H1 (cell line): Measurements from ENCODE around the gene KRT80. TPM values are rescaled to one million over a fixed set of nuclear protein-coding genes. Genes with fewer than 3 reads are reported as not detected.

Source experiments
- CTCF ChIA-PET: fragments of 300-600 bp; sonication (Branson Sonifier 250); formaldehyde crosslinking; loops from one replicate; lab custom pipeline; 2021; ENCODE audit not compliant: partially characterized antibody; lab: Charles Lee
- POLR2A ChIA-PET: fragments of 300-600 bp; sonication (Branson Sonifier 250); formaldehyde crosslinking; loops from one replicate; lab custom pipeline; 2021; ENCODE audit warnings: inconsistent platforms; ENCODE audit not compliant: partially characterized antibody; lab: Charles Lee
- DNase-seq, 2 experiments: peaks; one replicate each; pipeline versions ENCODE4 v3.0.0 to v3.0.0-alpha.2; 2010 to 2022; ENCODE audit warnings: low spot score in 2 of 2, low read depth in 1 of 2, mixed read lengths in 1 of 2
- FAIRE-seq: peaks from 2 replicates; lab custom pipeline; 2011; peaks lifted over from hg19 to GRCh38; lab: Jason Lieb, UNC
- H2AFZ ChIP-seq: 2 replicates; pipeline ENCODE4 v1.8.1; 2012; ENCODE audit warnings: low read length, inconsistent platforms
- H2AK5ac ChIP-seq: 2 replicates; pipeline ENCODE4 v1.6.1; 2013; ENCODE audit warnings: low read depth, low read length
- H2BK120ac ChIP-seq: replicated peaks from 2 replicates; pipeline ENCODE3; 2013; ENCODE audit warnings: low read depth, low read length, inconsistent platforms
- H2BK12ac ChIP-seq: 2 replicates; pipeline ENCODE4 v1.6.1; 2013; ENCODE audit warnings: low read depth, low read length
- H2BK15ac ChIP-seq: 2 replicates; pipeline ENCODE4 v1.6.1; 2013; ENCODE audit warnings: low read length
- H2BK20ac ChIP-seq: 2 replicates; pipeline ENCODE4 v1.6.1; 2013; ENCODE audit warnings: low read length
- H2BK5ac ChIP-seq: 2 replicates; pipeline ENCODE4 v1.6.1; 2013; ENCODE audit warnings: low read depth, low read length
- H3K14ac ChIP-seq: 2 replicates; pipeline ENCODE4 v1.6.1; 2013; ENCODE audit warnings: inconsistent platforms; ENCODE audit not compliant: insufficient read length
- H3K18ac ChIP-seq: 2 replicates; pipeline ENCODE4 v1.6.1; 2013; ENCODE audit warnings: low read length; ENCODE audit errors: extremely low read depth
- H3K23ac ChIP-seq: 2 replicates; pipeline ENCODE4 v1.6.1; 2013; ENCODE audit warnings: inconsistent platforms; ENCODE audit not compliant: insufficient read length
- H3K23me2 ChIP-seq: 2 replicates; pipeline ENCODE4 v1.6.1; 2013; ENCODE audit warnings: low read depth, low read length
- H3K27ac ChIP-seq: 2 replicates; pipeline ENCODE4 v1.6.1; 2011; ENCODE audit warnings: low read depth, low read length, inconsistent platforms
- H3K27me3 ChIP-seq, 4 experiments: replicated peaks in 1 of 4; 1 replicate in 1 of 4; 2 replicates in 3 of 4; pipeline versions ENCODE4 v1.6.1 to v1.8.1; 2011 to 2013; ENCODE audit warnings: low read length in 3 of 4, mild to moderate bottlenecking in 3 of 4, inconsistent platforms in 2 of 4, mixed read lengths in 2 of 4, moderate library complexity in 1 of 4; ENCODE audit not compliant: control insufficient read depth in 3 of 4, insufficient read depth in 3 of 4; ENCODE audit errors: extremely low read depth in 1 of 4
- H3K36me3 ChIP-seq, 4 experiments: 2 replicates each; pipeline versions ENCODE4 v1.6.1 to v1.8.1; 2011 to 2013; ENCODE audit warnings: mild to moderate bottlenecking in 4 of 4, low read length in 3 of 4, moderate library complexity in 2 of 4, control low read depth in 1 of 4, inconsistent platforms in 1 of 4; ENCODE audit not compliant: insufficient read depth in 4 of 4, control insufficient read depth in 2 of 4
- H3K4ac ChIP-seq: replicated peaks from 2 replicates; pipeline ENCODE3; 2013; ENCODE audit warnings: low read length, low read depth, mixed read lengths, inconsistent platforms; ENCODE audit not compliant: insufficient read length
- H3K4me1 ChIP-seq, 4 experiments: replicated peaks in 1 of 4; 1 replicate in 1 of 4; 2 replicates in 3 of 4; pipeline versions ENCODE4 v1.6.1 to v1.8.1; 2011 to 2013; ENCODE audit warnings: low read length in 3 of 4, inconsistent platforms in 2 of 4, mixed read lengths in 1 of 4; ENCODE audit not compliant: insufficient read depth in 4 of 4, control insufficient read depth in 3 of 4
- H3K4me2 ChIP-seq, 2 experiments: 2 replicates each; pipeline versions ENCODE4 v1.6.1 to v1.8.1; 2011 to 2013; ENCODE audit warnings: low read depth in 2 of 2, low read length in 2 of 2, control low read depth in 1 of 2, inconsistent platforms in 1 of 2, mild to moderate bottlenecking in 1 of 2; ENCODE audit not compliant: insufficient read depth in 1 of 2
- H3K4me3 ChIP-seq, 4 experiments: fragments of 200-600, 300-600 bp in 1 of 4; sonication (generic), shearing (Covaris generic), sonication (Bioruptor Twin) in 1 of 4; 2 replicates each; pipeline versions ENCODE4 v1.5.1 to v1.8.1; 2011 to 2016; ENCODE audit warnings: low read length in 4 of 4, low read depth in 3 of 4, control low read depth in 2 of 4, inconsistent platforms in 2 of 4, mild to moderate bottlenecking in 2 of 4, mixed read lengths in 1 of 4, moderate library complexity in 1 of 4; ENCODE audit not compliant: insufficient read depth in 2 of 4; ENCODE audit errors: extremely low read depth in 1 of 4
- H3K56ac ChIP-seq: replicated peaks from 2 replicates; pipeline ENCODE3; 2013; ENCODE audit warnings: low read depth, mild to moderate bottlenecking, mixed read lengths, low read length, inconsistent platforms; ENCODE audit not compliant: insufficient read length
- H3K79me1 ChIP-seq: 2 replicates; pipeline ENCODE4 v1.6.1; 2013; ENCODE audit warnings: low read depth, low read length, control low read depth
- H3K79me2 ChIP-seq, 2 experiments: 2 replicates each; pipeline versions ENCODE4 v1.6.1 to v1.8.1; 2012 to 2013; ENCODE audit warnings: low read length in 2 of 2, mild to moderate bottlenecking in 2 of 2, inconsistent platforms in 1 of 2; ENCODE audit not compliant: insufficient read depth in 2 of 2, control insufficient read depth in 1 of 2
- H3K9ac ChIP-seq, 4 experiments: replicated peaks in 1 of 4; 1 replicate in 1 of 4; 2 replicates in 3 of 4; pipeline versions ENCODE4 v1.6.1 to v1.8.1; 2011 to 2013; ENCODE audit warnings: low read depth in 3 of 4, low read length in 3 of 4, control low read depth in 2 of 4, mild to moderate bottlenecking in 2 of 4, moderate library complexity in 2 of 4, inconsistent platforms in 1 of 4; ENCODE audit errors: extremely low read depth in 1 of 4
- H3K9me3 ChIP-seq, 2 experiments: 2 replicates each; pipeline versions ENCODE4 v1.6.1 to v1.8.1; 2012 to 2013; ENCODE audit warnings: mild to moderate bottlenecking in 2 of 2, moderate library complexity in 2 of 2, control low read depth in 1 of 2, inconsistent platforms in 1 of 2, low read depth in 1 of 2, low read length in 1 of 2, mixed read lengths in 1 of 2; ENCODE audit not compliant: insufficient read depth in 2 of 2
- H4K20me1 ChIP-seq, 2 experiments: replicated peaks in 1 of 2; 2 replicates each; pipeline versions ENCODE3 to v1.8.1; 2011 to 2013; ENCODE audit warnings: inconsistent platforms in 2 of 2, low read length in 2 of 2, mild to moderate bottlenecking in 1 of 2; ENCODE audit not compliant: insufficient read depth in 2 of 2, control insufficient read depth in 1 of 2
- H4K5ac ChIP-seq: 2 replicates; pipeline ENCODE4 v1.6.1; 2013; ENCODE audit warnings: low read length, low read depth, mixed read lengths, inconsistent platforms; ENCODE audit not compliant: insufficient read length
- H4K8ac ChIP-seq: 2 replicates; pipeline ENCODE4 v1.8.0; 2013; ENCODE audit warnings: mild to moderate bottlenecking, moderate library complexity, low read length, inconsistent platforms; ENCODE audit not compliant: insufficient read depth; ENCODE audit errors: extremely low read depth
- H4K91ac ChIP-seq: replicated peaks from 2 replicates; pipeline ENCODE3; 2013; ENCODE audit warnings: low read length, mixed read lengths, inconsistent platforms; ENCODE audit not compliant: insufficient read length
- CBX8 ChIP-seq: fragments of 300-800, 300-1000 bp; sonication (generic); IDR thresholded peaks from 2 replicates; pipeline ENCODE4 v1.7.1; 2016; ENCODE audit warnings: low read depth, low read length, borderline replicate concordance
- CEBPB ChIP-seq: IDR thresholded peaks from 2 replicates; pipeline ENCODE4 v1.6.1; 2012; ENCODE audit warnings: low read depth, low read length
- EGR1 ChIP-seq: IDR thresholded peaks from 2 replicates; pipeline ENCODE4 v1.6.1; 2011; ENCODE audit warnings: low read depth, low read length, borderline replicate concordance
- GABPA ChIP-seq: IDR thresholded peaks from 2 replicates; pipeline ENCODE4 v1.6.1; 2011; ENCODE audit warnings: mild to moderate bottlenecking, low read length, moderate library complexity, borderline replicate concordance; ENCODE audit not compliant: insufficient read depth
- GTF2F1 ChIP-seq: IDR thresholded peaks from 2 replicates; pipeline ENCODE4 v1.6.1; 2012; ENCODE audit warnings: low read depth, low read length, improper control_type of control experiment, borderline replicate concordance
- JUN ChIP-seq: IDR thresholded peaks from 2 replicates; pipeline ENCODE4 v1.6.1; 2011; ENCODE audit warnings: low read depth, mild to moderate bottlenecking, improper control_type of control experiment, low read length
- JUND ChIP-seq: IDR thresholded peaks from 2 replicates; pipeline ENCODE4 v1.6.1; 2011; ENCODE audit warnings: mild to moderate bottlenecking, improper control_type of control experiment, low read length
- POLR2A ChIP-seq, 2 experiments: IDR thresholded peaks; 1 replicate in 1 of 2; 2 replicates in 1 of 2; pipeline ENCODE4 v1.6.1; 2011; ENCODE audit warnings: low read depth in 2 of 2, low read length in 2 of 2, mild to moderate bottlenecking in 2 of 2; ENCODE audit errors: control extremely low read depth in 1 of 2
- RAD21 ChIP-seq, 2 experiments: IDR thresholded peaks in 1 of 2; conservative IDR thresholded peaks in 1 of 2; 2 replicates each; pipeline ENCODE4 v1.6.1; 2011; ENCODE audit warnings: low read depth in 2 of 2, low read length in 2 of 2, improper control_type of control experiment in 1 of 2, inconsistent platforms in 1 of 2, mild to moderate bottlenecking in 1 of 2, moderate library complexity in 1 of 2
- RBBP5 ChIP-seq: IDR thresholded peaks from 2 replicates; pipeline ENCODE4 v1.7.1; 2012; ENCODE audit warnings: low read depth, mild to moderate bottlenecking, inconsistent platforms, low read length, moderate library complexity, borderline replicate concordance
- SAP30 ChIP-seq: fragments of 300-600 bp; sonication (generic); IDR thresholded peaks from 2 replicates; pipeline ENCODE4 v1.7.1; 2012; ENCODE audit warnings: low read length, moderate library complexity, mild to moderate bottlenecking, inconsistent platforms; ENCODE audit not compliant: insufficient read depth, insufficient replicate concordance
- SIRT6 ChIP-seq: IDR thresholded peaks from one replicate; pipeline ENCODE4 v1.7.1; 2012; ENCODE audit warnings: low read length, inconsistent platforms
- TAF1 ChIP-seq: IDR thresholded peaks from 2 replicates; pipeline ENCODE4 v1.6.1; 2011; ENCODE audit warnings: mild to moderate bottlenecking, low read depth, low read length
- TCF12 ChIP-seq: IDR thresholded peaks from 2 replicates; pipeline ENCODE4 v1.6.1; 2011; ENCODE audit warnings: low read depth, mild to moderate bottlenecking, low read length
- WGBS, 2 experiments: shearing (Covaris generic) in 1 of 2; methylation state at CpG; one replicate each; pipeline versions ENCODE4 v1.1.6 to v1.1.7; 2013 to 2015; ENCODE audit warnings: low lambda C conversion rate in 2 of 2, mixed read lengths in 2 of 2, inconsistent platforms in 1 of 2, low coverage in 1 of 2, missing lambda C conversion rate in 1 of 2; ENCODE audit not compliant: insufficient replicate concordance in 2 of 2, insufficient coverage in 1 of 2, insufficient read length in 1 of 2; ENCODE audit errors: extremely low coverage in 1 of 2, missing lambda C conversion rate in 1 of 2; 5-methylcytosine and 5-hydroxymethylcytosine counted together
- polyA plus RNA-seq, 7 experiments: library from polyadenylated mRNA; depleted of rRNA in 3 of 7; stranded (reverse) in 5 of 7; unstranded in 2 of 7; fragments of >200 nt in 5 of 7; fragments of 200-250 nt in 2 of 7; gene quantifications; 1 replicate in 5 of 7; 2 replicates in 1 of 7; 4 replicates in 1 of 7; pipeline versions ENCODE4 v1.2.1 to v1.2.3, GENCODE V29; 2011 to 2013; ENCODE audit warnings: missing spikeins in 2 of 7, mixed read lengths in 2 of 7
- total RNA-seq: library from RNA; stranded (reverse); fragmentation: NEBNext Ultra II Directional; extraction: Animal tissue kit (Norgen Biotek cat#: 25700); gene quantifications from 2 replicates; pipeline ENCODE4 v1.2.1, GENCODE V29; 2021

Gene KRT80
- total and polyA plus RNA-seq, 2 of the 8 experiments (the other 6 are each of a cell fraction or from before 2014, with no cell fraction given), result 0.05 TPM; not detected in 1

DNA sequence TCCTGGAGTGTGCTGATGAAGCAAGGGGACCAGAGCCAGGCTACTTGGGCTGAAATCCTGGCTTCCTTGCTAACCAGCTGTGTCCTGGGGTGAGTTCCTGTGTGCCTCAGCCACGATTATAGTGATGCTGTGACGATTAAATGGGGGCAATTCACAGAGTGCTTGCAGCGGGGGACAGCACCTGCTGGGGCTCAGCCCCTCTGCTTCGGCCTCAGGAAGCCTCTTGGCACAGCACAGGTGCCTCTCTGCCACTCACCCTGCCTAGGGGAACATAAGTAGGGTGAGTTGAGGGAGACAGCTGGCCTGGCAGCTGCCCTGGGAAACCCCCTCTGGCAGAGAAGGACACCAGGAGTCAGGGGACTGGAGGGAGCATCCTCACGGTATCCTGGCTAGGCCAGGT lies 9.4 kb downstream of the KRT80 start:
- no peaks in the 10 kb centered on the region; a peak in 1 of 7 replicates for H3K27me3 ChIP-seq
- H4K91ac ChIP-seq, result peak overlapping the region; percentile 86
- H3K9me3 ChIP-seq, result no peaks in the 10 kb centered on the region
- H3K4me3 ChIP-seq, result no peak overlapping the region
- H3K4me2 ChIP-seq, result no peak overlapping the region
- H3K23ac ChIP-seq, result no peak overlapping the region
- H2BK15ac ChIP-seq, result no peak overlapping the region
- H4K8ac ChIP-seq, result peak overlapping the region; percentile 23
- H3K27ac ChIP-seq, result no peak overlapping the region
- 82% methylated on average over 5 of the region's 5 CpGs; no CpG with 5 or more reads in 1 of the 2 experiments for WGBS, 2 experiments
- no peaks in the 10 kb centered on the region for H3K79me2 ChIP-seq
- H2AK5ac ChIP-seq, result 0 out of 2 replicates have a peak overlapping the region, but pooled peaks have one; percentile 19
- FAIRE-seq, result no peak
- H3K18ac ChIP-seq, result no peak overlapping the region
- no peaks in the 10 kb centered on the region for H3K23me2 ChIP-seq
- no peak overlapping the region for H2BK120ac ChIP-seq
- CTCF ChIA-PET, result interaction anchor here (1.0 to 16.8 kb wide), 13 partner anchors 9 to 400 kb away, joined by 3 to 108 read pairs (median 4); partner anchors contain the start of gene KRT80
- no peaks in the 10 kb centered on the region; a peak in 1 of 8 replicates for H3K36me3 ChIP-seq
- H3K4me1 ChIP-seq, result peaks cover 3 to 29% (median 22%) of the 10 kb centered on the region in 4 experiments
- H3K56ac ChIP-seq, result no peak overlapping the region
- POLR2A ChIA-PET, result interaction anchor here (1.0 kb wide), 1 partner anchor 31 kb away, joined by 5 read pairs; no protein-coding TSS in a partner anchor
- peak overlapping the region; percentile 90 for H2BK12ac ChIP-seq
- no peaks in the 10 kb centered on the region for H4K20me1 ChIP-seq
- 0 out of 2 replicates have a peak overlapping the region, but pooled peaks have one; percentile 13 for H2BK20ac ChIP-seq
- no peak overlapping the region for H3K14ac ChIP-seq
- H4K5ac ChIP-seq, result no peak overlapping the region
- H3K79me1 ChIP-seq, result no peaks in the 10 kb centered on the region
- DNase-seq, result no peak
- no peak overlapping the region for H2BK5ac ChIP-seq
- H3K9ac ChIP-seq, result no peak overlapping the region
- no peak for TF ChIP-seq TCF12
- no peak for TF ChIP-seq EGR1
- TF ChIP-seq GTF2F1, result no peak
- no peak for TF ChIP-seq POLR2A (IDR thresholded peaks at IDR 0.05; ENCODE audit: control extremely low read depth in 1 of 2, low read depth in 2 of 2, low read length in 2 of 2)
- no peak for TF ChIP-seq CBX8
- no peak for TF ChIP-seq TAF1
- TF ChIP-seq CEBPB, result no peak
- TF ChIP-seq SIRT6, result no peak
- no peak for TF ChIP-seq JUND
- no peak for TF ChIP-seq RBBP5
- TF ChIP-seq RAD21 (IDR thresholded peaks at IDR 0.05 in 1 of 2, conservative IDR thresholded peaks at IDR 0.05 in 1 of 2; ENCODE audit: low read depth in 2 of 2, low read length in 2 of 2), result no peak
- TF ChIP-seq JUN, result no peak
- no peak for TF ChIP-seq SAP30
- TF ChIP-seq GABPA, result no peak
- no peak overlapping the region for H2AFZ ChIP-seq
- peak overlapping the region; percentile 50 for H3K4ac ChIP-seq
